ENCODE results near the gene NCOA7.
"Not testable (repeated sequence)": the region's sequence is repeated elsewhere in the genome, so short reads cannot be mapped to it uniquely, and the experiment has no call there.

The NCOA7 gene

GRCh38 chr6:125842091-125842626 lies 51.4 kb downstream of the NCOA7 start:
- DNase-seq = no peak

- DNase-seq = no peak
Measured at GRCh38 chr6:125843593-125843992, 52.8 kb downstream of the NCOA7 start.

GRCh38 chr6:125844989-125845388 lies 54.2 kb downstream of the NCOA7 start:
- peak; percentile 31 for DNase-seq

GRCh38 chr6:125846292-125847024 lies 55.7 kb downstream of the NCOA7 start:
- no peak for DNase-seq

- DNase-seq = not testable (repeated sequence)
Measured at GRCh38 chr6:125848286-125848685, 57.5 kb downstream of the NCOA7 start.

GRCh38 chr6:125850361-125850760 lies 59.6 kb downstream of the NCOA7 start:
- DNase-seq = no peak

GRCh38 chr6:125852587-125852986 lies 61.8 kb downstream of the NCOA7 start:
- DNase-seq = no peak

GRCh38 chr6:125853168-125853567 lies 62.4 kb downstream of the NCOA7 start:
- no peak for DNase-seq

GRCh38 chr6:125853756-125854155 lies 63.0 kb downstream of the NCOA7 start:
- DNase-seq = peak; percentile 76

- DNase-seq = no peak
Measured at GRCh38 chr6:125854355-125854754, 63.6 kb downstream of the NCOA7 start.

- DNase-seq = no peak
Measured at GRCh38 chr6:125855783-125856182, 65.0 kb downstream of the NCOA7 start.

- no peak for DNase-seq
Measured at GRCh38 chr6:125857846-125858245, 67.1 kb downstream of the NCOA7 start.

GRCh38 chr6:125858427-125859320 lies 67.9 kb downstream of the NCOA7 start:
- peak; percentile 66 for DNase-seq

- DNase-seq = no peak
Measured at GRCh38 chr6:125859727-125860126, 69.0 kb downstream of the NCOA7 start.

- peak; percentile 29 for DNase-seq
Measured at GRCh38 chr6:125863023-125863422, 72.3 kb downstream of the NCOA7 start.

GRCh38 chr6:125865015-125865414 lies 74.3 kb downstream of the NCOA7 start:
- no peak for DNase-seq

- no peak for DNase-seq
Measured at GRCh38 chr6:125866433-125866832, 75.7 kb downstream of the NCOA7 start.

- DNase-seq = peak; percentile 64
Measured at GRCh38 chr6:125867483-125867942, 76.8 kb downstream of the NCOA7 start.

- no peak for DNase-seq
Measured at GRCh38 chr6:125868252-125868651, 77.5 kb downstream of the NCOA7 start.

GRCh38 chr6:125868678-125869395 lies 78.1 kb downstream of the NCOA7 start:
- DNase-seq = no peak

- DNase-seq = no peak
Measured at GRCh38 chr6:125869427-125869826, 78.7 kb downstream of the NCOA7 start.

- DNase-seq = peak; percentile 98
Measured at GRCh38 chr6:125871365-125871764, 80.6 kb downstream of the NCOA7 start.
